Measurements from ENCODE around the gene SRL. TPM values are rescaled to one million over a fixed set of nuclear protein-coding genes. Genes with fewer than 3 reads are reported as not detected.

The SRL gene
- total RNA-seq, 1 experiment from 2014 or later: 0.11 TPM

GRCh38 chr16:4179763-4180260 lies 62.1 kb downstream of the SRL start:
- Mint-ChIP-seq H3K27me3 (ENCODE audit: low read depth) (peaks cover 3% of the 10 kb centered on the region; the same call in 1 of the 2 replicates), H3K36me3 (no peaks in the 10 kb centered on the region), H3K9me3 (no peaks in the 10 kb centered on the region), H3K4me3 (no peak overlapping the region), H3K4me1 (peaks cover 3% of the 10 kb centered on the region), H3K27ac (no peak overlapping the region; the same call in 1 of the 2 replicates)
- DNase-seq (ENCODE audit: low spot score) (no peak), ATAC-seq (no peak)
- ChIA-PET POLR2A (no interaction called here), CTCF (interaction anchor here (1.3 to 2.1 kb wide), 2 partner anchors 74 to 83 kb away, joined by 6 to 10 read pairs; no protein-coding TSS in a partner anchor)
- TF ChIP-seq ELF4 (CRISPR knock-in tag; IDR thresholded peaks at IDR 0.05; ENCODE audit: low read depth) (no peak), SMAD3 (CRISPR knock-in tag; IDR thresholded peaks at IDR 0.05; ENCODE audit: borderline replicate concordance) (no peak), USF2 (CRISPR knock-in tag; IDR thresholded peaks at IDR 0.05) (no peak), ARID4B (CRISPR knock-in tag; IDR thresholded peaks at IDR 0.05; ENCODE audit: borderline replicate concordance) (no peak), ZNF416 (CRISPR knock-in tag; IDR thresholded peaks at IDR 0.05) (no peak), STAT6 (CRISPR knock-in tag; conservative IDR thresholded peaks at IDR 0.05; ENCODE audit: low read depth) (no peak), HMGA2 (CRISPR knock-in tag; IDR thresholded peaks at IDR 0.05) (no peak), ZNF532 (CRISPR knock-in tag; IDR thresholded peaks at IDR 0.05; ENCODE audit: borderline replicate concordance) (no peak), KAT7 (CRISPR knock-in tag; IDR thresholded peaks at IDR 0.05; ENCODE audit: borderline replicate concordance) (no peak), JAZF1 (CRISPR knock-in tag; IDR thresholded peaks at IDR 0.05) (no peak), GABPB1 (CRISPR knock-in tag; IDR thresholded peaks at IDR 0.05) (no peak), NFATC4 (CRISPR knock-in tag; IDR thresholded peaks at IDR 0.05) (no peak), RELA (CRISPR knock-in tag; IDR thresholded peaks at IDR 0.05; ENCODE audit: borderline replicate concordance) (no peak), SP1 (CRISPR knock-in tag; conservative IDR thresholded peaks at IDR 0.05) (no peak), PRRX2 (CRISPR knock-in tag; IDR thresholded peaks at IDR 0.05) (no peak), NFYB (CRISPR knock-in tag; conservative IDR thresholded peaks at IDR 0.05; ENCODE audit: low read depth) (no peak), MAX (CRISPR knock-in tag; IDR thresholded peaks at IDR 0.05) (no peak), IRF2 (CRISPR knock-in tag; IDR thresholded peaks at IDR 0.05; ENCODE audit: borderline replicate concordance, low read depth) (no peak)
